OCI-LY1 (cell line): Measurements from ENCODE around the gene ATP8A2.

Source experiments
- H2AFZ ChIP-seq: fragments of 200-600 bp; sonication (generic), shearing (Covaris generic); 2 replicates; pipeline ENCODE4 v1.6.0; 2014; ENCODE audit warnings: antibody characterized with exemption, mild to moderate bottlenecking, low read length
- H3F3A ChIP-seq: fragments of 200-600 bp; sonication (generic), shearing (Covaris generic); 2 replicates; pipeline ENCODE4 v1.6.0; 2014; ENCODE audit warnings: mild to moderate bottlenecking, antibody characterized with exemption, low read length, moderate library complexity; ENCODE audit not compliant: insufficient read depth
- H3K27ac ChIP-seq: fragments of 200-600 bp; sonication (generic); 2 replicates; pipeline ENCODE4 v1.5.1; 2014; ENCODE audit warnings: low read length, mixed run types, mild to moderate bottlenecking, low read depth; ENCODE audit not compliant: poor library complexity, severe bottlenecking
- H3K27me3 ChIP-seq: fragments of 200-600 bp; sonication (generic); 2 replicates; pipeline ENCODE4 v1.6.0; 2014; ENCODE audit warnings: antibody characterized with exemption, mild to moderate bottlenecking, low read length, moderate library complexity; ENCODE audit not compliant: insufficient read depth
- H3K36me3 ChIP-seq: fragments of 200-600 bp; sonication (generic); 2 replicates; pipeline ENCODE4 v1.6.1; 2014; ENCODE audit warnings: mild to moderate bottlenecking, antibody characterized with exemption, low read length, moderate library complexity, mixed read lengths; ENCODE audit not compliant: insufficient read depth
- H3K4me1 ChIP-seq: fragments of 200-600 bp; sonication (generic); 2 replicates; pipeline ENCODE4 v1.5.1; 2014; ENCODE audit warnings: mild to moderate bottlenecking, low read length, moderate library complexity; ENCODE audit not compliant: insufficient read depth, severe bottlenecking
- H3K4me2 ChIP-seq: fragments of 200-600 bp; sonication (generic), shearing (Covaris generic); 2 replicates; pipeline ENCODE4 v1.6.1; 2014; ENCODE audit warnings: low read length
- H3K4me3 ChIP-seq: fragments of 200-600 bp; sonication (generic); 2 replicates; pipeline ENCODE4 v1.5.1; 2014; ENCODE audit warnings: low read length, low read depth, mild to moderate bottlenecking, mixed read lengths; ENCODE audit not compliant: poor library complexity, severe bottlenecking
- H3K79me2 ChIP-seq: fragments of 200-600 bp; shearing (Covaris generic); 2 replicates; pipeline ENCODE4 v1.6.1; 2016; ENCODE audit warnings: mixed run types, low read length, mixed read lengths; ENCODE audit not compliant: insufficient read depth
- H3K9ac ChIP-seq: fragments of 200-600 bp; sonication (generic), shearing (Covaris generic); 2 replicates; pipeline ENCODE4 v1.6.1; 2014; ENCODE audit warnings: mild to moderate bottlenecking, low read length, mixed read lengths
- H3K9me2 ChIP-seq: fragments of 200-600 bp; sonication (generic), shearing (Covaris generic); 2 replicates; pipeline ENCODE4 v1.6.1; 2014; ENCODE audit warnings: low read depth, mild to moderate bottlenecking, low read length, mixed read lengths
- H3K9me3 ChIP-seq: fragments of 200-600 bp; shearing (Covaris generic); 2 replicates; pipeline ENCODE4 v1.6.1; 2014; ENCODE audit warnings: low read length, mixed read lengths
- H4K20me1 ChIP-seq: fragments of 200-600 bp; sonication (generic), shearing (Covaris generic); 2 replicates; pipeline ENCODE4 v1.6.0; 2016; ENCODE audit warnings: mild to moderate bottlenecking, low read length; ENCODE audit not compliant: insufficient read depth
- CTCF ChIP-seq: fragments of 200-600 bp; sonication (generic), shearing (Covaris generic); IDR thresholded peaks from 2 replicates; pipeline ENCODE4 v1.5.1; 2017; ENCODE audit warnings: mild to moderate bottlenecking, antibody characterized with exemption, low read length, moderate library complexity, mixed read lengths
- EZH2 ChIP-seq: fragments of 200-600 bp; sonication (generic), shearing (Covaris generic); IDR thresholded peaks from 2 replicates; pipeline ENCODE4 v1.8.0; 2017; ENCODE audit warnings: borderline replicate concordance, mixed run types, mild to moderate bottlenecking, antibody characterized with exemption, low read length, moderate library complexity, mixed read lengths

ATP8A2 gene

GRCh38 chr13:25733001-25733491 is 361.3 kb downstream of the ATP8A2 start:
- no peaks in the 10 kb centered on the region for H4K20me1 ChIP-seq
- H3K9ac ChIP-seq: no peak overlapping the region
- no peak overlapping the region for H3K4me2 ChIP-seq
- H3K79me2 ChIP-seq: no peaks in the 10 kb centered on the region
- H3F3A ChIP-seq: no peaks in the 10 kb centered on the region
- no peak for TF ChIP-seq EZH2
- TF ChIP-seq CTCF: no peak
- no peak overlapping the region for H3K27ac ChIP-seq
- H2AFZ ChIP-seq: no peak overlapping the region
- H3K27me3 ChIP-seq: 0 out of 2 replicates have a peak, but pooled peaks cover 4% of the 10 kb centered on the region
- no peaks in the 10 kb centered on the region for H3K9me3 ChIP-seq
- H3K4me3 ChIP-seq: no peak overlapping the region
- no peaks in the 10 kb centered on the region for H3K9me2 ChIP-seq
- H3K4me1 ChIP-seq: no peaks in the 10 kb centered on the region
- H3K36me3 ChIP-seq: no peaks in the 10 kb centered on the region

GRCh38 chr13:25733696-25734435 is 362.1 kb downstream of the ATP8A2 start:
- Histone ChIP-seq H2AFZ (no peak overlapping the region), H3K79me2 (no peaks in the 10 kb centered on the region), H3K4me3 (no peak overlapping the region), H3K4me1 (no peaks in the 10 kb centered on the region), H3K9me3 (no peaks in the 10 kb centered on the region), H3K4me2 (no peak overlapping the region), H4K20me1 (no peaks in the 10 kb centered on the region), H3K27me3 (no peaks in the 10 kb centered on the region), H3K36me3 (no peaks in the 10 kb centered on the region), H3K27ac (no peak overlapping the region), H3F3A (no peaks in the 10 kb centered on the region), H3K9ac (no peak overlapping the region), H3K9me2 (no peaks in the 10 kb centered on the region)
- no peak for TF ChIP-seq CTCF
- no peak for TF ChIP-seq EZH2

DNA sequence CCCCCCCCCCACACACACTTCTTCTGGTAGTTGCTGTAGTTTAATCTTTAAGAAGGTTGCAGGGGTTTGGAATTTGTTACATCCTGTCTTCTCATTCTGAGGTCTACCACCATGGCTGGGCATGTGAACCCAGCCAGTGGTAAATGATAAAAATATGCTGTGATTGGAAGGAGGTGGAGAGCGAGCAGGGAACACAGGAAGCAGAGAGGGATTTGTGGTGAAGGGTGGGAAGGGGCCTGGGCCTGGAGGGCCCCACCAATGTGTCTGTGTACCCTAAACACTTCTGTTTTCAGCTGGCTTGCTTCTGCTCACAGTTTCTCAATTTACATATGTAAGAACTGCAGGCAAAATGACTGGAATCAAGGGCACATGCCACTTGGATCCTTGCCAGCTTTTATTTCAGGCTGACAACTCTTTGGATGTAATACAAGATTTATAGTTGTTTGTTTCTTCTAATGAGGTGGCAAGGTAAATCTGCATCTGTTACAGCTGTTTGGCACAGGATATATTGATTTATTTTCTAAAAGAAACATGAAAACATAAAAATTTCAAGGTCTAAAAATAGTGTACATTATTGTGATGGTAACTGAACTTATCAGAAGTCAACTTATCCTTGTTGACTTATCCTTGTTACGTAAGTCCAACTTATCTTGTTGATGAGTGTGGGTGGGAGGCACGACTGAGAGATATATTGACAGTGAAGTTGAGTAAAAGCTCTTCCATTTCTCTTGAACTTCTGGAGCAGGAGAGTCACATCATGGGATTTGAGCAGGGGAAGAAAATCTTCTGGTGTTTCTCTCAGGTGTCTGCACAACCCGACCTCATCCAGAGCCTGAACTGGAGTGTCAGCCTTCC is 366.8 kb downstream of the ATP8A2 start:
- no peaks in the 10 kb centered on the region for H3K9me3 ChIP-seq
- no peaks in the 10 kb centered on the region for H3K79me2 ChIP-seq
- H3K27ac ChIP-seq: no peak overlapping the region
- no peak overlapping the region for H3K4me3 ChIP-seq
- TF ChIP-seq CTCF (no peak), EZH2 (no peak)
- H3K4me2 ChIP-seq: no peak overlapping the region
- no peaks in the 10 kb centered on the region for H3K36me3 ChIP-seq
- H3K27me3 ChIP-seq: no peaks in the 10 kb centered on the region
- H3K4me1 ChIP-seq: no peaks in the 10 kb centered on the region
- no peak overlapping the region for H2AFZ ChIP-seq
- H4K20me1 ChIP-seq: no peaks in the 10 kb centered on the region
- H3K9me2 ChIP-seq: no peaks in the 10 kb centered on the region
- no peaks in the 10 kb centered on the region for H3F3A ChIP-seq
- H3K9ac ChIP-seq: no peak overlapping the region
